Hepatocyte (in vitro differentiated cells): ENCODE measurements around the gene MBOAT7.

Experiments
- CTCF ChIP-seq: fragments of 200-600 bp; sonication (generic); IDR thresholded peaks from 2 replicates; pipeline ENCODE4 v1.5.1; 2016; ENCODE audit warnings: antibody characterized with exemption, mild to moderate bottlenecking; ENCODE audit not compliant: poor library complexity
- EZH2 ChIP-seq: fragments of 200-600 bp; sonication (generic); IDR thresholded peaks from 2 replicates; pipeline ENCODE4 v1.6.1; 2016; ENCODE audit warnings: antibody characterized with exemption, mild to moderate bottlenecking, borderline replicate concordance

- TF ChIP-seq CTCF (no peak), EZH2 (no peak)
Measured at GRCh38 chr19:54165222-54165621, 24.2 kb downstream of the MBOAT7 start.
